NOMO-1 treated with dmso at 0.1 percent for 144 hours (cell line): Measurements from ENCODE around the gene OR8A1.

Source experiments
- DNase-seq: peaks from one replicate; lab custom pipeline; 2025; ENCODE audit not compliant: unreplicated experiment; lab: John Stamatoyannopoulos, UW

OR8A1 gene

DNA sequence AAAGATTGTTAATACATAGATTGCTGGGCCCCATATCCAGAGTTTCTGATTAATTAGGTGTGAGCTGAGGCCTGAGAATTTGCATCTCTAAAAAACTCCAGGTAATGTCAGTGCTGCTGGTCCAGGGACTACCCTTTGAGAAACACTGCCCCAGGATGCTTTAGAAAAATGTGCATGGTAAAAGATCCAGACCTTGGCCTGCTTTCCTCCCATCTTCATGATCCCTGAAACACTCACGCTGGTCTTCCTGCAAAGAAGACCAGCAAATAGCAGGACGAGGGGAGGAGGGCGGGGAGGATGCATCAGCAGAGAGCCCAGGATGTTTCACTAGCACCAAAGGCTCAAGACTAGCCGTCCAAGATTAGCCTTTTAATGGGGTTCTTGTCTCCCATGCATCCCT lies at the start of gene OR8A1:
Gene OR8A1 (plus strand): TSS at position 301 of the 400 bp plus-strand sequence. CDS start 123 bp downstream, outside the sequence.
- DNase-seq, result no peak

DNA sequence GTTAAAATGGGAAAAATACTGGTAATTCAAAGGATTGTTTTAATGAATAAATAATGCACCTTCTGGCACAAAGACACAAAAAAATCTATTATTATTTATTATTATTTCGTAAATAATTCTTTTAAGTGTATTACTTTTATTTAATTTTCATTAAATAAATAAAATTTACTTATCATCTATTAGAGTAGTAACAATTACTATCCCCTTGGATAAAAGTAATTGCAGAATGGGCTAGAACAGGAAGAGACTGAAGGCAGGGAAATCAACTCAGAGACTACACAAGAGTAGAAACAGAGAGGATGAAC lies 49.3 kb upstream of the OR8A1 start:
- DNase-seq, result no peak

DNA sequence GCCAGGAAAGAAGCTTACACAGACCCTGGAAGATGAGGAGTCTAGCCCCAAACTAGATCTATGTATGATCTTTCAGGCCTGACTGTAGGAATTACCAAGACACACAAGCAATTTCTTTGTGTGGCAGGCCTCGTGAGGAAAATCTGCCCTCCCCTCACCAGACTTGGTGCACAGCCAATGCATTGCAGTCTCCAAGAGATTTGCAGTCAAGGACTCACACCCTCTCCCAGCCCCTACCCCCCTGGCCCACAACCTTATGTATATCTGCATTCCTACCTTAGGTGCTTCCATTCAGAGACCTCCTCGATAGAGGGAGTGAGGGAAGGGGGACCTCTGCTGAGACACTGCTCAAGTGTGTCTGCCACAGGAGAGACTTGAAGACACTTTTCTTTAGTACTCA lies 36.2 kb upstream of the OR8A1 start:
- no peak for DNase-seq

DNA sequence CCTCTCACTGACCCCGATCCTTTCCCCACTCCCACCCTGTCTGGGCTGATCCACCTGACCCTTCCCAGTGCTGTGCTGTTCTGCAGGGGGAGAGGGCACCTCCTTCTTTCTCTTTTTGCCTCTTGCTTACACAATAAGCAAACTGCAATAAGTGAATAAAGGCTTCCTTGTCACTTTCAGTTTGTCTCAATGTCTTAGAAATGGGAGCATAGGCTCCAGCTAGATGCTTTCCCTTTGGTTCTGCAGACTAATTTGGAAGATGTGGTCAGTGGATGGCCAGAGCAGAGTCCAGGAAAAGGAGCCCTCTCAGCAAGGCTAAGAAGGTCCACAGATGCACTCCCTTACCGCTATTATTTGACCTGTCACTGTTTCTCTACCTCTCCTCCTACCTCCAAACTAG lies 35.7 kb upstream of the OR8A1 start:
- no peak for DNase-seq

DNA sequence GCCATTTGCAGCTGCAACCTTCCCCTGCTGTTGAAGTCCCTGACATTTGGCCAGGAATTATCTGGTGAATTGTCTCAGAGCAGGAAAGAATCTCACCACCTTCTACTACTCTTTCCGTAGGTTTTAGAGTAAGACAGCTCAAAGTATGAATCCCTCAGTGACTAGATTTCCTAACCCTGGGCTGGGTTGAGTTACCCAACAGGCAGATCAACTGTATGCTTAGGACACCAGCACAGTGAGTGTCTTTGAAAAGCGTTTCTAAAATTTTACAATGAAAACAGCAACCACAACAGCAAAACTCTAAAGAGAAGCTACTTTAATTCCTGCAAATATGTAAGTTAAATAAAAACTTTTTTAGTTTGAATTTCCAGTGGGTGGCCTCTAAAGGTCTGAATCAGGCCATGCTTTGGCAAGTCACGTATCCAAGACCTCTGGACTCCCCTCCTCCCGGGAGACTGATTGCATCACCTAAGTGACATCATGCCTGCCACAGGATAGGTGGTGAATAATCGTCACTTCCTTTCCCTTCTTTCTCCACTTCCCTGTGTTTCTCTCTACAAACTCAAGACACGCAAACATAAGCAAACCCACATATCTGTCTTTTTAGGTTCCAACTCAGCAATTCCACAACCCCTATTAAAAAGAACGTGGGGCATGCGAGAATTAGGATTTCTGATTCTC lies 34.1 kb upstream of the OR8A1 start:
- DNase-seq, result no peak

DNA sequence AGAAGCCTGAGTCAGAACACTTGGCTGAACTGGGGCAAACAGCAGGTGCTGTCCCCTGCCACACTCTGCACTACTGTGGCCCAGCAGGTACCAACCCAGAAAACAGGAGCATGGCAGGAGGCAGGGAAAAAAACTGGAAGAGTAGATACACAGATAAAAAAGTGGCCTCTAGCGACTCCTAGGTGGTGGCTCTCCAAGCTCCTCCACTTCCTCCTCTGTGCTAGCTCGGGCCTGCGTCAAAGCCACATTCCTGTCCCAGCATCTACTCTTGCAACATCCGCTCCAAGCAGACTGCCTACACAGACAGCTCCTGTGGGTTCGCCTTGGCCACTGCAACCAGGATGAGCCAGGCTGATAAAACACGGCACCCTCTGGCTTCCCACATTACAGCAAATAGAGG lies 33.3 kb upstream of the OR8A1 start:
- peak; percentile 68 for DNase-seq

DNA sequence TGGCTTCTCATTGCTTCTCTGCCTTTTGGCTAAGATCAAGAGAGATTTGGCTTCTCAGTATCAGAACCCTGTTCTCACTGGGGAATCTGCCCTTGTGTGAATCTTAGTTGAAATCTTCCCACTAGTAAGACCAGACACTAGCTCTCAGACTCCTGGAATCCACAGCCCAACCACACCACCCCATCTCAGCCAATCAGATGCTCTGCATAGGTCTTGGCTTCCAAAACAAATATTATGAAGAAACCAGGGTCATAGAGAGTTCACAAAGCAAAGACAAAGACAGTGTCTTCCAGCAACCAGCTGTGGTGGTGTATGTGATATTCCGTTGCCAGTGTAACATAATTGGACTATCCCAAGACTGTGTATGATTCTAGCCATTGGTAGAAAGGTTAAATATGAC lies 31.8 kb upstream of the OR8A1 start:
- no peak for DNase-seq

DNA sequence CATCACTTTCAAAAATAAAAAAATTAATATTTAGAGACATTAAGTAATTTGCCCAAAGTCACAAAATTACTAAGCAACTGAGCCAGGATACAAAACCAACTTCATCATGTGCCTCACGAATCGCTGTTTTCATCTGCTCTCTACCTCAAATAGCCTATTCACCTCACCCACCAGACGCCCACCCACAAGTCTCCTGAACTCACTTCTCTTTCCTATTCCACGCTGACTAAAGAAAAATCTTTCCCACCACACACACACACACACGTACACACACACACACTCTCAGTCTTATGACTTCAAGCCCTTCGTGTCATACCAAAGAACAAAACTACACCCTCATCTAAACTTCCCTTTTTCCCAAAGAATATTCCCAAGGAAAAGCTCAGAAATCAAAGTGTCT lies 28.6 kb upstream of the OR8A1 start:
- DNase-seq, result no peak

DNA sequence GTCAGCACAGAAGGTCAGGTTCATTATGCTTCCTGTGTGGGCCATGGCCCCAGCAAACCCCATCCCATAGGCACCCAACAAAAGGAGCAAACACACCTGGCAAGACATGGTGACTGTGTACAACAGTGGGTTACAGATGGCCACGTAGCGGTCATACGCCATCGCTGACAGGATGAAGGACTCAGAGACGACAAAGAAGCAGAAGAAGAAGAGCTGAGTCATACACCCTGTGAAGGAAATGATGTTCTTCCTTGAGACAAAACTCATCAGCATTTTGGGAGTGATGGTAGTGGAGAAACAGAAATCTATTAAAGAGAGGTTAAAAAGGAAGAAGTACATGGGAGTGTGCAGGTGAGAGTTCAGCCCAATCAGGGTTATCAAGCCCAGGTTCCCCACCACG lies 26.7 kb upstream of the OR8A1 start:
- DNase-seq, result no peak

DNA sequence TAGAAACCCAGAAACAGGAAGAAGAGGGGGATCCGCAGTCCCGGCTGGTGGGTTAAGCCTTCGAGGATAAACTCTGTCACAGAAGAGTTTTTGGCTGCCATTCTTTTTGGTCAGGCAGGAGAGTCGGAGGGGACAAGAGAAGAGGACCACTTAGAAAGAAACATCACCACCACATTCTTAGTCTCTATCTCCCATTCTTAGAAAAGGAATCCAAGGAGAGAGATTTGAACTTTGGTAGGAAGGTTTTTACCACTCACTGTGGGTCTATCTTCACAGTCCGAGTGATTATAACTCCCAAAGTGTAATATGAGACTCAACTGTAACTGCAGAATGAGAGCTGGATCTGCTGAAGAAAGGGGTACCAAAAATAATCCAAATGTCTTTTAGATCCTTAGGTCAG lies 26.2 kb upstream of the OR8A1 start, which contains the start of gene OR8B12:
Gene OR8B12 (minus strand): TSS at position 101 of the 400 bp plus-strand sequence. CDS start 0 bp downstream, at position 101.
- DNase-seq, result no peak

DNA sequence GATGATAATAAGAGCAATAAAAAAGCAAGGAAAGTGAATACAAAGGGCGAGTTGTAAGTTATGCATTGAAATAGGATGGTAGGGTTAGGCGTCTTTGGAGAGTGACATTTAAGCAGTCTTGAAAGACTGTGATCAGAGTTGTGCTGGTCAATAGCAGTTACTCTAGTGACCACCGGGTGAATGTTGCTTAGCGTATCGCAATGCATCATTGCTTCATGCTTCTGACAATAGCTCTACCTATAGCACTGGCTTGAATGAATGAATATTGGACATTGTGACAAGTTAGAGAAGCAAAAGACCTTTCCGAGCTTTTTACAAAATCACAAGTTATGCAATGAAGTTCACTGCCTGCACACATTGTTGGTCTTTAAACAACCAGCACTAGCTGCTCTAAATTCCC lies 18.6 kb upstream of the OR8A1 start:
- DNase-seq, result no peak

DNA sequence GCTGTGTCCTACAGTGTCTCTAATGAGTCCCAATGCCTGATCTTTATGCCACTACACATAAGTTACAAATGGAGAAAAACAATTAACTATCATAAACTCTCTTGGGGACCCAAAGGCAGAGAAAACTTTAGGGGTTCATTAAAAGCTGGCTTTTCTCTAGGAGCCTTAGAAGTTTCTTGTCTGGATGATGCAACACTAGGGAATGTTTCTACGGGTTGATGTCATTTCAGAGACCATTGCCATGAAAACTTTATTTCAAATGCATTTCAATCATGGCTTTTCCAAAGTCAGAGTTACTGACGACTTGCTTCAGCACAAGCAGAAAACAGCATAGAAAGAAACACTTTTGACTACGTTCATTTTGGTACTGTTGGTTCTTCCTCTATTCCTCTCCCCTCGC lies 17.8 kb upstream of the OR8A1 start:
- no peak for DNase-seq

DNA sequence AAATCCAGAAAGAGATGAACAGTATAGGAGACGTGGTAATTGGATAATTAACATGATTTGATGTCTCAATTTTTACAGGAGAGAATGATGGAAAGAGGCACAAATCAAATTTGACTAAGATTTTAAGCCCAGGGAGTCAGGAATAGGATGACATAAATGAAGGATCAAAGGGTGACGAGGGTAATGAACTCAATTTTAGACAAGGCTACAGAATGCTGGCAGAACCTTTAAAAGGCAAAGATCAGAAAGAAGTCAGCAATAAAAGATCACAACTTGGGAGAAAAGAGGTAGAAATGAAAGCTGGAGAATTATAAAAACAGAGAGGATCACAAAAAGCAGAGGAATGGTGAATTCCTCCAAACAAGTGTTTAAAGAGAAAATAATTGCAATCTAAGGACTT lies 13.0 kb upstream of the OR8A1 start:
- no peak for DNase-seq

DNA sequence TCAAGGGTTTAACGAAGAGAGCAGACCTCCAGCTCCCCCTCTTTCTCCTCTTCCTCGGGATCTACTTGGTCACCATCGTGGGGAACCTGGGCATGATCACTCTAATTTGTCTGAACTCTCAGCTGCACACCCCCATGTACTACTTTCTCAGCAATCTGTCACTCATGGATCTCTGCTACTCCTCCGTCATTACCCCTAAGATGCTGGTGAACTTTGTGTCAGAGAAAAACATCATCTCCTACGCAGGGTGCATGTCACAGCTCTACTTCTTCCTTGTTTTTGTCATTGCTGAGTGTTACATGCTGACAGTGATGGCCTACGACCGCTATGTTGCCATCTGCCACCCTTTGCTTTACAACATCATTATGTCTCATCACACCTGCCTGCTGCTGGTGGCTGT lies 363 bp downstream of the OR8A1 start:
- no peak for DNase-seq

DNA sequence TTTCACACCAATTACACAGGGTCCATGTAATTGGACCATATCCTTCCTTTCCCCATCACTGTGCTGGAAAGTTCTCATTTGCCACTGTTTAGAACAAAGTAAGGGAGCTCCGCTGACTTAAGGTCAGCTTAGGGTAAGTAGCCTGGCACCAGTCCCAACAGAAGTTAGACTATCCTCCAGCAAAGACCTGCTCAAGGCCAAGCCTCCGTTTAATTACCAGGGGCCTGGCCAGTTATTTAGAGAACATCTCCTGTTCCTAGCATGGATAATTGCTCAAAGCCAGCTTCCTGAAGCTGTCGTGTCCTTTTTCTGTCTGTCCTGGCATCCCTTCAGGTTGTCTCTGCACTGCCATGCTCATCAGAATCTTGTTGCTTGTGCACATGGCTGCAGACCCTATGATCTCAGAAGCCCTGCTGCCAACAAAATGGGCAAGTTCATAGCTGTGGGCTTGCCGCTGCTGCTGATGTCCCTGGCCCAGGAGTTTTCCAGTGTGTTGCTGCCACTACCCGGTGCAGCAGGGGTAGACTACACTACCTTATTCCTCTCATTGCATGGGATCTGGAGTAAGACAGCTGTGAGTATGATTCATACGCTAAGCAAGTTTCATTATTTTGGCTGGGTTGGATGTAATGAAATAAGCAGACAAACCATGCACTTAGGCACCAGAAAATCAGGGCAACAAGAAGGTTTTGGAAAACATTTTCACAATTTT lies 8.1 kb downstream of the OR8A1 start:
- DNase-seq, result no peak

DNA sequence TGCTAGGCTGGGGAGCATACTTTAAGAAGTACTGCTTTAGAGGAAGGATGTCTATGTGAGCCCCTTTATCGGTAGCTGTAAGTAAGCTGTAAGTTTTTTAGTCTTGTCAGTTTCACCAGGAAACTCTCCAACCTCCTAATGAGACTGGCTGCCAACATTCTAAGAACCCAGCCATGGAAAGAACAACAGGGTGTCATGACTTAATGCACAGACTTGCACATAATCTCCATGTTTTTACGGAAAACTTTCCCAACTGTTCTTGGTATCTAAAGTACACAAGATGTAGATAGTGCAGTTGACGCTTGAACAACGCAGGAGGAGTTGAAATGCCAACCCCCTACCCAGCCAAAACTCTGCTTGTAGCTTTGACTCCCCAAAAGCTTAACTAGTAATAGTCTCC lies 9.0 kb downstream of the OR8A1 start:
- no peak for DNase-seq

DNA sequence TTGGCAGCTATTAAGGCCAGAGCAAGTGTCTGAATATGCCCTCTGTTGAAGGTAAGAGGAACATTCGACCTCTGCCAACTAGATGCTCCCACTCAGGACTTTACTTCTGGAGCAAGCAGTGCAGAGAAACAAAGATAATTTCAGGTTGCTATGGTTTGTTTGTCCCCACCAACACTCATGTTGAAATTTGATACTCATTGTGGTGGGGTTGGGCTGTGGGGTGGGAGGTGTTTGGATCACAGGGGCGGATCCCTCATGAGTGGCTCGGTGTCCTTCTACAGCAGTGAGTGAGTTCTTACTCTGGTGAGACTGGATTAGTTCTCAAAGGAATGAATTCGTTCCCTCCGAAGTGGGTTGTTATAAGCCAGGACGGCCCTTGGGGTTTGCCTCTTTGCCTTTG lies 12.0 kb downstream of the OR8A1 start:
- no peak for DNase-seq

DNA sequence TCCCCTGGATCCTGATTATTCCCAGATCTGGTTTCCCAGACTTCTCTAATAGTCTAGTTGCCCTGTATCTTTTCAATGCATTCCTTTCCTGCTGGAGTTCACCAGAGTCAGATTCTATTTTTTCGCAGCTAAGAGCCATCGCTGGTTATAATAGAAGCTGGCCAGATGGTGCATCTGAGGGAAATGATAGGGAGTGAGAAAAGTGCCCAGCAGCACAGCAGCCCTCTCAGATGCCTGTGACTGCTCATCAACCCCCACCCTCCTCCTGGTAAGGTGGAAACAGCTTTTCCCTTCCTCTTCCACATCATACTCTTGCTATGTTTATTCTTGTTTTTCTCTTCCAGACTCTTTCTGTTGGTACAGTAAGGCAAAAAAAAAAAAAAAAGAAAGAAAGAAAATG lies 12.8 kb downstream of the OR8A1 start:
- DNase-seq, result no peak

DNA sequence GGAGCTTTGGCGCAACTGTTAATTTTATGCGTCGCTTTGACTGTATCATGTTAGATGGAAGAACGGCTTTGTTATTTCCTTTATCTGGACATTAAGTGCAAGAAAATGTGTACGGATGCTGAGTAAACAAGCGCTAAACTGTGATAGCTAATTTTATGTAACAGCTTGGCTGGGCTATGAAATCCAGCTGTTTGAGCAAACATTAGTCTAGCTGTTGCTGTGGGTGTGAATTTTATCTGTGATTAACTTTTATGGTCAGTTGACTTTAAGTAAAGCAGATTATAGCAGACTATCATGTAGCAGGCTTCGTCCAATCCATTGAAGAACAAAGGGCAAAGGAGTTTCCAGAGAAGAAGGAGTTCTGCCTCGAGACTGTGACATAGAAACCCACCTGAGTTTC lies 14.0 kb downstream of the OR8A1 start:
- no peak for DNase-seq

DNA sequence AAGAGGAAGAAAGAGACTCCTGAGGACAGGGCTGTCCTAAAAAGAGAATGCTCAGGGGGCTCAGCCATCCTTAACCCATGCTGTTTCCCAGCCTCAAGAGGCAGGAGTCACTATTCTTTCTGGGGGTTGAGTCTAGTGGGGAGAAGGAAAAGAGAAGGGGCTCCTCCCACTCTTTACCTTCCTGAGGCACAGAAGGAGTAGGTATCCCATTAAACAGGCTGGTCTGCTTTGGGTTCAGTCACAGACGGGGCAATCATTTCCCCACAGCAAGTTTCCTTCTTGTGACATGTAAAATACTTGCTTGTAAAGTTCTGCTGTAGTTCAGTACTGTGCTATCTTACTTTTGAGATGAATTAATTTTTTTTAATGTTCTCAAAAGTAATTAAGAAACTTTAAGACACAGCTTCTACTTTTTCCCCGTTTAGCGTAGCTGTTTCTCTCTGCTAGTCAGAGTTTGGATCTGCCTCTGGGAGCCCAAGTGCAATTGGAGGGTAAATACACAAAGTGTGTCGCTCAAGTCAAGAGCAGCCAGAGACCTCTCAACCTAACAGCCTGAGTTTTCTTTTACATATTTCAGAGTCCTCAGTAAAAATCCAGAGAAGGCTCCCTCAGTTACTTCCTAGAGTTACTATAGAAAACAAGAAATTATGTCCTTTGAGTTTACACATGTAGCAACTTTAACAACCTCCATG lies 15.0 kb downstream of the OR8A1 start:
- no peak for DNase-seq

DNA sequence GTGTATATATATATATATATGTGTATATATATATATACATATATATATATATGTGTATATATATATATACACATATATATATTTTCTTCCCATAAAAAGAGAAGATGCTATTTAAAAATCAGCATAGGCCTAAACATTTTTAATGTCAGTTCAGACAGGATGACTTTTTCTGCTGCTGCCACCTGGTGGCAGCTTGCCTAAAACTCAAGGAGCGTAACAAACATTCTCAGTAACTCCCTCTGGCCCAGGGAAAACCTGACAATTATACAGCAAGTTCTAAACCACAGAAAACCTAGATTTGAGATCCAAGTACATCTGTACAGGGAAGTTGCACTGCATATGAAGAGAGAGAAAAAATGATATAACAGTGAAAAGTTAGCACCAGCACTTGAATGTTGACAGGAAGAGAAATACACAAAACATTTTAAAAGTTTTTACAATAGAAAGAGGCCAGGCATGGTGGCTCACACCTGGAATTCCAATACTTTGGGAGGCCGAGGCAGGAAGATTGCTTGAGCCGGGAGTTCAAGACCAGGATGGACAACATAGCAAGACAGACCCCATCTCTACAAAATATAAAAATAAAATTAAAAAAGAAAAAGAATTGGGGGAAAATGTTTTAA lies 16.6 kb downstream of the OR8A1 start:
- DNase-seq, result no peak

DNA sequence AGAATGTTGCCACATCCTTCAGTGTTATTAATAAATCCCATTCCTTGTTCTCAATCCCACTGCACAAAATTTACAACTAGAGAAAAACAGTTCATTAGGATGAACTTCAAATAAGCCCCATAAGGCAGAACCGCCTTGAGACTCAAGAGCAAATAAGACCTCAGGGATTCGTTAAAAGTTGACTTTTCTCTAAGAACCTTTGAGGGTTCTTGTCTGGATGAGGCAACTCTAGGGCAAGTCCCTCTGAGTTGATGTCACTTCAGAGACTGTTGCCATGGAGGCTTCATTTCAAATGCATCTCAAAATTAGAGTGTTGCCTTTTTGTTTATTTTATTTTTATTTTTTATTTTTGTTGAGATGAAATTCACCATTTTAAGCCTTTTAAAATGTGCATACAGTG lies 21.6 kb downstream of the OR8A1 start:
- DNase-seq, result no peak
